Skeletal muscle cell (primary cell): ENCODE data around the gene ADGRL4.

Experiments used
- DNase-seq: peaks from one replicate; pipeline ENCODE4 v3.0.0-alpha.2; 2010; ENCODE audit warnings: low read depth
- H3K4me3 ChIP-seq: 2 replicates; pipeline ENCODE4 v1.5.1; 2011; ENCODE audit warnings: low read depth, mild to moderate bottlenecking, control low read depth, low read length, moderate library complexity

ADGRL4 gene

GRCh38 chr1:78843546-78843945 lies 163.0 kb downstream of the ADGRL4 start:
- H3K4me3 ChIP-seq, result no peak overlapping the region
- DNase-seq, result no peak

GRCh38 chr1:78843111-78843510 lies 163.4 kb downstream of the ADGRL4 start:
- no peak for DNase-seq

GRCh38 chr1:78840453-78841271 lies 165.9 kb downstream of the ADGRL4 start:
- peak; percentile 92 for DNase-seq
- H3K4me3 ChIP-seq, result peak overlapping the region; percentile 20

More at GRCh38 chr1:78843111-78843510, 163.4 kb downstream of the ADGRL4 start:
- no peak overlapping the region for H3K4me3 ChIP-seq
